A549 (cell line): Measurements from ENCODE around the gene COL3A1. TPM values are rescaled to one million over a fixed set of nuclear protein-coding genes. Genes with fewer than 3 reads are reported as not detected.

Experiments
- ATAC-seq, 2 experiments: fragments of 200-7000 bp in 1 of 2; fragments of >200 bp in 1 of 2; cut with Nextera tagmentation in 1 of 2; cut with Tn5 transposase in 1 of 2; 3 replicates each; pipeline versions ENCODE4 v1.8.0 to v1.9.1; 2018 to 2020; ENCODE audit warnings: mild to moderate bottlenecking in 1 of 2, moderate library complexity in 1 of 2
- CTCF ChIA-PET: fragments of 300-600 bp; sonication (Branson Sonifier 250); formaldehyde crosslinking; extraction: SDS; loops from one replicate; lab custom pipeline; 2021; ENCODE audit warnings: antibody characterized with exemption, inconsistent platforms; lab: Yijun Ruan, JAX
- POLR2A ChIA-PET: fragments of 350-600 bp; formaldehyde crosslinking; extraction: SDS; loops from one replicate; lab custom pipeline; 2021; ENCODE audit warnings: antibody characterized with exemption, inconsistent platforms; lab: Yijun Ruan, JAX
- DNase-seq, 2 experiments: peaks; one replicate each; pipeline versions ENCODE4 v3.0.0 to v3.0.0-alpha.2; 2011 to 2016; ENCODE audit warnings: low read depth in 1 of 2, low spot score in 1 of 2
- FAIRE-seq: peaks from 2 replicates; lab custom pipeline; 2011; peaks lifted over from hg19 to GRCh38; lab: Jason Lieb, UNC
- H3K27ac ChIP-seq, 2 experiments: fragments of >200 bp; sonication (Bioruptor Twin); formaldehyde crosslinking; 3 replicates each; pipeline ENCODE4 v1.5.1; 2016 to 2017
- H3K4me1 ChIP-seq: fragments of >200 bp; sonication (Bioruptor Twin); formaldehyde crosslinking; 3 replicates; pipeline ENCODE4 v1.6.1; 2016
- H3K4me2 ChIP-seq: fragments of >200 bp; sonication (Bioruptor Twin); formaldehyde crosslinking; 3 replicates; pipeline ENCODE4 v1.6.1; 2016
- H3K4me3 ChIP-seq: fragments of >200 bp; sonication (Bioruptor Twin); formaldehyde crosslinking; 3 replicates; pipeline ENCODE4 v1.5.1; 2016
- H3K9me3 ChIP-seq: fragments of >200 bp; sonication (Bioruptor Twin); formaldehyde crosslinking; 3 replicates; pipeline ENCODE4 v1.6.1; 2016
- ATOH8 ChIP-seq: fragments of 250-450 bp; sonication (Bioruptor Pico); IDR thresholded peaks from 2 replicates; pipeline ENCODE4 v1.5.0; 2020; ENCODE audit warnings: low read depth, mild to moderate bottlenecking, moderate library complexity
- BCL3 ChIP-seq: fragments of >200 bp; sonication (Bioruptor Twin); formaldehyde crosslinking; IDR thresholded peaks from 3 replicates; pipeline ENCODE4 v1.6.1; 2016
- CTCF ChIP-seq: fragments of >200 bp; sonication (Bioruptor Twin); formaldehyde crosslinking; IDR thresholded peaks from 3 replicates; pipeline ENCODE4 v1.5.1; 2016
- ELK1 ChIP-seq: fragments of 150-350 bp; IDR thresholded peaks from 2 replicates; pipeline ENCODE4 v1.6.1; 2014; ENCODE audit warnings: low read depth, mild to moderate bottlenecking, low read length
- EP300 ChIP-seq, 2 experiments: fragments of >200 bp; sonication (Bioruptor Twin); formaldehyde crosslinking; IDR thresholded peaks; 2 replicates in 1 of 2; 3 replicates in 1 of 2; pipeline ENCODE4 v1.6.1; 2016 to 2017
- GATA3 ChIP-seq: IDR thresholded peaks from 2 replicates; pipeline ENCODE4 v1.6.1; 2012; ENCODE audit warnings: borderline replicate concordance
- HDAC2 ChIP-seq: fragments of 200-600 bp; sonication (generic); IDR thresholded peaks from 2 replicates; pipeline ENCODE4 v1.6.1; 2016
- HOXA7 ChIP-seq: fragments of 250-450 bp; sonication (Bioruptor Pico); IDR thresholded peaks from 2 replicates; pipeline ENCODE4 v1.5.0; 2020; ENCODE audit warnings: mild to moderate bottlenecking, moderate library complexity
- HOXB13 ChIP-seq: fragments of 250-450 bp; sonication (Bioruptor Pico); IDR thresholded peaks from 2 replicates; pipeline ENCODE4 v1.5.0; 2020; ENCODE audit warnings: low read depth, mild to moderate bottlenecking, moderate library complexity
- NFE2L2 ChIP-seq: fragments of 150-350 bp; conservative IDR thresholded peaks from 2 replicates; pipeline ENCODE4 v1.6.1; 2014; ENCODE audit warnings: low read length
- NPAS2 ChIP-seq: fragments of 250-450 bp; sonication (Bioruptor Pico); IDR thresholded peaks from 2 replicates; pipeline ENCODE4 v1.8.0; 2022; ENCODE audit warnings: mild to moderate bottlenecking, moderate library complexity, borderline replicate concordance
- PHF8 ChIP-seq: fragments of 200-600 bp; sonication (generic); IDR thresholded peaks from 2 replicates; pipeline ENCODE4 v1.6.1; 2016; ENCODE audit warnings: low read depth, mild to moderate bottlenecking, antibody characterized with exemption, moderate library complexity, borderline replicate concordance
- POLR2A ChIP-seq: IDR thresholded peaks from 2 replicates; pipeline ENCODE4 v1.6.1; 2012; ENCODE audit warnings: mild to moderate bottlenecking, low read length
- RAD21 ChIP-seq, 2 experiments: fragments of >200 bp in 1 of 2; sonication (Bioruptor Twin) in 1 of 2; formaldehyde crosslinking in 1 of 2; IDR thresholded peaks in 1 of 2; conservative IDR thresholded peaks in 1 of 2; 2 replicates in 1 of 2; 3 replicates in 1 of 2; pipeline ENCODE4 v1.6.1; 2012 to 2018; ENCODE audit warnings: inconsistent platforms in 1 of 2
- RCOR1 ChIP-seq: fragments of 150-350 bp; IDR thresholded peaks from 2 replicates; pipeline ENCODE4 v1.6.1; 2014; ENCODE audit warnings: antibody characterized with exemption, low read length, low read depth
- RFX5 ChIP-seq: fragments of 450-650 bp; IDR thresholded peaks from 2 replicates; pipeline ENCODE4 v1.7.1; 2014; ENCODE audit warnings: antibody characterized with exemption, mild to moderate bottlenecking, moderate library complexity
- SMC3 ChIP-seq: fragments of >200 bp; sonication (Bioruptor Twin); formaldehyde crosslinking; IDR thresholded peaks from 3 replicates; pipeline ENCODE4 v1.6.1; 2018; ENCODE audit warnings: inconsistent platforms
- USF2 ChIP-seq: fragments of 450-650 bp; IDR thresholded peaks from 2 replicates; pipeline ENCODE4 v1.6.1; 2014; ENCODE audit warnings: antibody characterized with exemption
- WGBS: methylation state at CpG from one replicate; pipeline ENCODE4 v1.1.6; 2017; ENCODE audit errors: missing lambda C conversion rate; 5-methylcytosine and 5-hydroxymethylcytosine counted together
- polyA plus RNA-seq, 4 experiments: library from polyadenylated mRNA; depleted of rRNA in 3 of 4; stranded (reverse); fragments of >200 nt; fragmentation: RNase III in 1 of 4; extraction: RNeasy Plus Mini Kit Qiagen cat#74134 plus additional on column Dnase treatment in 1 of 4; gene quantifications; 2 replicates in 3 of 4; 3 replicates in 1 of 4; pipeline ENCODE4 v1.2.3, GENCODE V29; 2011 to 2017
- TF ChIP-seq, protein P1 (sequence below): fragments of 200-600 bp; sonication (generic); IDR thresholded peaks from 2 replicates; pipeline ENCODE4 v1.6.1; 2016; ENCODE audit warnings: antibody characterized with exemption, mild to moderate bottlenecking, moderate library complexity

Gene COL3A1
- polyA plus RNA-seq, 2 of the 4 experiments (the other 2 are of a cell fraction), result 0.70 to 3.2 TPM

GRCh38 chr2:188976545-188977268, 2.5 kb downstream of the COL3A1 start:
- no peak for TF ChIP-seq HDAC2
- TF ChIP-seq PHF8, result no peak
- no peak for TF ChIP-seq NFE2L2
- no peak for TF ChIP-seq ATOH8
- TF ChIP-seq RCOR1, result no peak
- no peak for TF ChIP-seq RFX5
- no peak for TF ChIP-seq EP300 (IDR thresholded peaks at IDR 0.05)
- TF ChIP-seq BCL3, result no peak
- no peak for TF ChIP-seq POLR2A
- ChIA-PET CTCF (no interaction called here), POLR2A (no interaction called here)
- FAIRE-seq (peak; percentile 23), DNase-seq (no peak), ATAC-seq (no peak)
- H3K4me2 ChIP-seq, result no peak overlapping the region
- H3K9me3 ChIP-seq, result no peaks in the 10 kb centered on the region
- H3K27ac ChIP-seq, result no peak overlapping the region
- 88% methylated on average over 8 of the region's 8 CpGs for WGBS
- no peak overlapping the region for H3K4me3 ChIP-seq
- H3K4me1 ChIP-seq, result peaks cover 15% of the 10 kb centered on the region; the same call in 2 of the 3 replicates

DNA sequence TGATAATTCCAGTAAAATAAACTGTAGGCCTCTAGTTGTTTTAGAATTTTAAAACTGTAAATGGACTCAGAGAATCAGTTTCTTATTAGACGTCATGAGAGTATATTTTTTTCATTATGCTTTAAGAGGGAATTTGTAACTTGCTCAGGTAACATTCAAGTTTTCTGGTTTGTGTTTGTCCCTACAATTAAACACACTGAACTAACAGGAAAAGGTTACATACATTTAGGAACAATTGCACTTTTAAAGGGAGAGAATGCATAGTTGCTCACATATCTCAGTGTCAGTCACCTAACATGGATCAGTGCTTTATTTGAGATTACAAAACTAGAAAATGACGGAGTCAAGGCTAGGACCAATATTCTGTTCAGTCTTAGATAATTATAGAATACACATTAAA, 3.1 kb downstream of the COL3A1 start:
- FAIRE-seq (no peak), ATAC-seq (no peak), DNase-seq (no peak)
- TF ChIP-seq, protein P1, sequence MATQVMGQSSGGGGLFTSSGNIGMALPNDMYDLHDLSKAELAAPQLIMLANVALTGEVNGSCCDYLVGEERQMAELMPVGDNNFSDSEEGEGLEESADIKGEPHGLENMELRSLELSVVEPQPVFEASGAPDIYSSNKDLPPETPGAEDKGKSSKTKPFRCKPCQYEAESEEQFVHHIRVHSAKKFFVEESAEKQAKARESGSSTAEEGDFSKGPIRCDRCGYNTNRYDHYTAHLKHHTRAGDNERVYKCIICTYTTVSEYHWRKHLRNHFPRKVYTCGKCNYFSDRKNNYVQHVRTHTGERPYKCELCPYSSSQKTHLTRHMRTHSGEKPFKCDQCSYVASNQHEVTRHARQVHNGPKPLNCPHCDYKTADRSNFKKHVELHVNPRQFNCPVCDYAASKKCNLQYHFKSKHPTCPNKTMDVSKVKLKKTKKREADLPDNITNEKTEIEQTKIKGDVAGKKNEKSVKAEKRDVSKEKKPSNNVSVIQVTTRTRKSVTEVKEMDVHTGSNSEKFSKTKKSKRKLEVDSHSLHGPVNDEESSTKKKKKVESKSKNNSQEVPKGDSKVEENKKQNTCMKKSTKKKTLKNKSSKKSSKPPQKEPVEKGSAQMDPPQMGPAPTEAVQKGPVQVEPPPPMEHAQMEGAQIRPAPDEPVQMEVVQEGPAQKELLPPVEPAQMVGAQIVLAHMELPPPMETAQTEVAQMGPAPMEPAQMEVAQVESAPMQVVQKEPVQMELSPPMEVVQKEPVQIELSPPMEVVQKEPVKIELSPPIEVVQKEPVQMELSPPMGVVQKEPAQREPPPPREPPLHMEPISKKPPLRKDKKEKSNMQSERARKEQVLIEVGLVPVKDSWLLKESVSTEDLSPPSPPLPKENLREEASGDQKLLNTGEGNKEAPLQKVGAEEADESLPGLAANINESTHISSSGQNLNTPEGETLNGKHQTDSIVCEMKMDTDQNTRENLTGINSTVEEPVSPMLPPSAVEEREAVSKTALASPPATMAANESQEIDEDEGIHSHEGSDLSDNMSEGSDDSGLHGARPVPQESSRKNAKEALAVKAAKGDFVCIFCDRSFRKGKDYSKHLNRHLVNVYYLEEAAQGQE, result no peak
- TF ChIP-seq NPAS2 (CRISPR knock-in tag) (no peak), HOXA7 (CRISPR knock-in tag) (no peak), HOXB13 (no peak), SMC3 (no peak)
- Histone ChIP-seq H3K9me3 (no peaks in the 10 kb centered on the region), H3K27ac (no peak overlapping the region), H3K4me1 (peaks cover 15% of the 10 kb centered on the region; the same call in 2 of the 3 replicates), H3K4me2 (no peak overlapping the region), H3K4me3 (no peak overlapping the region)
- WGBS, result 89% methylated on average over 2 of the region's 2 CpGs
- ChIA-PET CTCF (interaction anchor here (1.5 to 1.6 kb wide), 4 partner anchors 8 to 453 kb away, joined by 4 to 10 read pairs (median 7); no protein-coding TSS in a partner anchor), POLR2A (no interaction called here)

- CTCF ChIA-PET, result interaction anchor here (0.7 to 1.6 kb wide), 11 partner anchors 9 to 457 kb away, joined by 3 to 10 read pairs (median 4); no protein-coding TSS in a partner anchor
- TF ChIP-seq RAD21 (conservative IDR thresholded peaks at IDR 0.05 in 1 of 2, IDR thresholded peaks at IDR 0.05 in 1 of 2) (peak; percentile 71 to 73), USF2 (peak; percentile 32; the same call in 1 of the 2 replicates), GATA3 (peak; percentile 23; the same call in 1 of the 2 replicates), SMC3 (peak; percentile 67), CTCF (peak; percentile 63), ELK1 (no peak)
- TF ChIP-seq, all 56 proteins: peak for 5
- Histone ChIP-seq H3K27ac (peak overlapping the region; percentile 31 to 64; a peak in 5 of 6 replicates), H3K4me3 (no peak overlapping the region), H3K4me1 (peaks cover 15% of the 10 kb centered on the region; the same call in 2 of the 3 replicates), H3K4me2 (peak overlapping the region; percentile 63), H3K9me3 (no peaks in the 10 kb centered on the region)
- POLR2A ChIA-PET, result interaction anchor here (0.9 kb wide), 1 partner anchor 686 kb away, joined by 3 read pairs; no protein-coding TSS in a partner anchor
- FAIRE-seq (no peak), DNase-seq (peak in 1 of 2 experiments; percentile 67), ATAC-seq (peak; percentile 74 to 94)
- 8% methylated on average over 6 of the region's 6 CpGs for WGBS
Measured at GRCh38 chr2:188978291-188979081, 4.3 kb downstream of the COL3A1 start.
